Pericardium fibroblast (primary cell): ENCODE data around the gene SHROOM4. TPM values are rescaled to one million over a fixed set of nuclear protein-coding genes. Genes with fewer than 3 reads are reported as not detected.

Experiments used
- total RNA-seq: library from RNA; depleted of rRNA; stranded (reverse); fragments of >200 nt; gene quantifications from 2 replicates; pipeline ENCODE4 v1.2.3, GENCODE V29; 2015

SHROOM4 gene
- total RNA-seq = 1.4 and 3.1 TPM in 2 replicates

GRCh38 chrX:50813843-50814661, at the start of gene SHROOM4:
TSS of gene SHROOM4 (minus strand) at chrX:50814194. CDS start at chrX:50814018, 176 bp downstream.

Other genes with a start within 250 kb of the SHROOM4 start
- not detected in 2 replicates for gene BMP15, start 96.5 kb upstream of the SHROOM4 start, total RNA-seq